Measurements from ENCODE around the gene COIL. TPM values are rescaled to one million over a fixed set of nuclear protein-coding genes. Genes with fewer than 3 reads are reported as not detected.

Gene COIL
- total and polyA plus RNA-seq, 9 of the 15 experiments (the other 6 are each of a cell fraction or from before 2014, with no cell fraction given): 23.9 to 41.3 (median 28.7) TPM

DNA sequence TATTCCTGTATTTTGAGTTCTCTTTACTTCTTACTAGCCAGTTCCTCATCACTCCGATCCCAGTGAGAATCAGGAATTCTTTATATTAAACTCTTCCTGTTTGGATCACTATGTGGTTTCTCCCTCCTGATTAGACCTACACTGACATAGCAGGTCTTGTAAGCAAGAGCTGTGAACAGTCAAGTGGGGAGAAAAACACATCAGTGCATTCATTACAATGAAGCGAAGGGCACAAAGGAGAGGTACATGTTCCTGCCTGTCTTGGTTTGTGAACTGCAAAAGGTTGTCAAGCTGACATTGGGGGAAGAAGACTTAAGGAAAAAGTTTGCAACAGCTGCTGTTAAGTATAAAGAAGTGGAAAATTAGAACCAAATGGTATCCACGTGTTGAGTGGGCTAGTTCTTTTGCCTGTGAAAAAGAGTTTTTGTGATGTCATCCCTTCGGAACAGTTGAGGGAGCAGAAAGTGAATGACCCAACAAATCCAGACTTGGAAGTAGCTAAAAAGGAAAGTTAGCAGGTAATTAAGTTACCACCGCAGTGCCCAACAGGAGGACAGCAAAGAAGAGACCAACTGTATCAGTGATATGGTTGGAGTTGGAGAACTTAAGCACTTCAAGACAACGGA lies 24.0 kb downstream of the COIL start:
- WGBS (ENCODE audit: insufficient coverage, low coverage, missing lambda C conversion rate): 81% methylated on average over 6 of the region's 6 CpGs
- no peaks in the 10 kb centered on the region for H3K27me3 ChIP-seq (ENCODE audit: control insufficient read depth in 2 of 2, insufficient read depth in 2 of 2, low read length in 2 of 2)
- H3K27ac ChIP-seq (ENCODE audit: extremely low read depth, low read depth, low read length): no peak overlapping the region
- intact Hi-C loops (cut with micrococcal nuclease): loop anchor here (10.0 kb wide), 1 partner anchor 442 kb away; no protein-coding TSS in a partner anchor
- H3K4me1 ChIP-seq (replicated peaks in 1 of 2; ENCODE audit: control insufficient read depth in 2 of 2, insufficient read depth in 2 of 2, low read length in 2 of 2): peaks cover 8% of the 10 kb centered on the region in 2 experiments; a peak in 3 of 5 replicates
- ATAC-seq: no peak
- H3K9me1 ChIP-seq (ENCODE audit: control insufficient read depth, insufficient read depth, low read length): no peaks in the 10 kb centered on the region
- H3K4me2 ChIP-seq (ENCODE audit: insufficient read depth, low read length): no peak overlapping the region
- H3K9ac ChIP-seq (ENCODE audit: insufficient read depth in 1 of 2, low read depth in 2 of 2, low read length in 2 of 2): no peak overlapping the region
- ChIA-PET CTCF (ENCODE audit: low intra/inter-chr PET ratio) (interaction anchor here (0.7 kb wide), 1 partner anchor 60 kb away, joined by 3 read pairs; no protein-coding TSS in a partner anchor), POLR2A (interaction anchor here (0.6 to 1.2 kb wide), 5 partner anchors 8 to 142 kb away, joined by 3 to 4 read pairs (median 3); no protein-coding TSS in a partner anchor)
- no peaks in the 10 kb centered on the region for H3K79me2 ChIP-seq (ENCODE audit: control insufficient read depth, insufficient read depth, low read length)
- no peak overlapping the region for H2AFZ ChIP-seq (ENCODE audit: low read depth, low read length)
- BruUV-seq (replicated peaks): no TSS peak
- in situ Hi-C loops (cut with MboI): loop anchor here (5.0 kb wide), 1 partner anchor 120 kb away; no protein-coding TSS in a partner anchor
- H3K9me3 ChIP-seq (replicated peaks; ENCODE audit: control insufficient read depth, insufficient read depth, low read depth, low read length): no peaks in the 10 kb centered on the region
- TF ChIP-seq RBM39 (optimal IDR thresholded peaks at IDR 0.05; ENCODE audit: low read depth, low read length) (no peak), ZNF764 (CRISPR knock-in tag; IDR thresholded peaks at IDR 0.05; ENCODE audit: low read depth) (no peak), STAT5A (IDR thresholded peaks at IDR 0.05; ENCODE audit: borderline replicate concordance, low read length) (no peak), CREM (IDR thresholded peaks at IDR 0.05; ENCODE audit: low read depth) (no peak), KLF10 (CRISPR knock-in tag; IDR thresholded peaks at IDR 0.05) (no peak), ARID1B (IDR thresholded peaks at IDR 0.05) (no peak), CBX8 (IDR thresholded peaks at IDR 0.05; ENCODE audit: borderline replicate concordance, extremely low read depth, low read depth, low read length, poor library complexity, severe bottlenecking) (no peak)
- TF ChIP-seq, protein P1, sequence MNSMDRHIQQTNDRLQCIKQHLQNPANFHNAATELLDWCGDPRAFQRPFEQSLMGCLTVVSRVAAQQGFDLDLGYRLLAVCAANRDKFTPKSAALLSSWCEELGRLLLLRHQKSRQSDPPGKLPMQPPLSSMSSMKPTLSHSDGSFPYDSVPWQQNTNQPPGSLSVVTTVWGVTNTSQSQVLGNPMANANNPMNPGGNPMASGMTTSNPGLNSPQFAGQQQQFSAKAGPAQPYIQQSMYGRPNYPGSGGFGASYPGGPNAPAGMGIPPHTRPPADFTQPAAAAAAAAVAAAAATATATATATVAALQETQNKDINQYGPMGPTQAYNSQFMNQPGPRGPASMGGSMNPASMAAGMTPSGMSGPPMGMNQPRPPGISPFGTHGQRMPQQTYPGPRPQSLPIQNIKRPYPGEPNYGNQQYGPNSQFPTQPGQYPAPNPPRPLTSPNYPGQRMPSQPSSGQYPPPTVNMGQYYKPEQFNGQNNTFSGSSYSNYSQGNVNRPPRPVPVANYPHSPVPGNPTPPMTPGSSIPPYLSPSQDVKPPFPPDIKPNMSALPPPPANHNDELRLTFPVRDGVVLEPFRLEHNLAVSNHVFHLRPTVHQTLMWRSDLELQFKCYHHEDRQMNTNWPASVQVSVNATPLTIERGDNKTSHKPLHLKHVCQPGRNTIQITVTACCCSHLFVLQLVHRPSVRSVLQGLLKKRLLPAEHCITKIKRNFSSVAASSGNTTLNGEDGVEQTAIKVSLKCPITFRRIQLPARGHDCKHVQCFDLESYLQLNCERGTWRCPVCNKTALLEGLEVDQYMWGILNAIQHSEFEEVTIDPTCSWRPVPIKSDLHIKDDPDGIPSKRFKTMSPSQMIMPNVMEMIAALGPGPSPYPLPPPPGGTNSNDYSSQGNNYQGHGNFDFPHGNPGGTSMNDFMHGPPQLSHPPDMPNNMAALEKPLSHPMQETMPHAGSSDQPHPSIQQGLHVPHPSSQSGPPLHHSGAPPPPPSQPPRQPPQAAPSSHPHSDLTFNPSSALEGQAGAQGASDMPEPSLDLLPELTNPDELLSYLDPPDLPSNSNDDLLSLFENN (IDR thresholded peaks at IDR 0.05; ENCODE audit: low read depth in 2 of 2, low read length in 2 of 2): no peak
- TF ChIP-seq, protein P2, sequence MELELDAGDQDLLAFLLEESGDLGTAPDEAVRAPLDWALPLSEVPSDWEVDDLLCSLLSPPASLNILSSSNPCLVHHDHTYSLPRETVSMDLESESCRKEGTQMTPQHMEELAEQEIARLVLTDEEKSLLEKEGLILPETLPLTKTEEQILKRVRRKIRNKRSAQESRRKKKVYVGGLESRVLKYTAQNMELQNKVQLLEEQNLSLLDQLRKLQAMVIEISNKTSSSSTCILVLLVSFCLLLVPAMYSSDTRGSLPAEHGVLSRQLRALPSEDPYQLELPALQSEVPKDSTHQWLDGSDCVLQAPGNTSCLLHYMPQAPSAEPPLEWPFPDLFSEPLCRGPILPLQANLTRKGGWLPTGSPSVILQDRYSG (tag; conservative IDR thresholded peaks at IDR 0.05; ENCODE audit: low read depth): no peak
- H3K4me3 ChIP-seq: no peak overlapping the region
- no peak for FAIRE-seq
- DNase-seq (ENCODE audit: extremely low read depth in 1 of 4, low spot score in 3 of 4): no peak
- no peaks in the 10 kb centered on the region for H4K20me1 ChIP-seq (replicated peaks; ENCODE audit: control insufficient read depth, insufficient read depth, low read length)
- H3K36me3 ChIP-seq (ENCODE audit: control insufficient read depth, insufficient read depth, low read length): peaks cover 63% of the 10 kb centered on the region
